ENCODE data around the gene NAALADL2. TPM values are rescaled to one million over a fixed set of nuclear protein-coding genes. Genes with fewer than 3 reads are reported as not detected.

NAALADL2 gene
- polyA plus RNA-seq, 3 donors: not detected

DNA sequence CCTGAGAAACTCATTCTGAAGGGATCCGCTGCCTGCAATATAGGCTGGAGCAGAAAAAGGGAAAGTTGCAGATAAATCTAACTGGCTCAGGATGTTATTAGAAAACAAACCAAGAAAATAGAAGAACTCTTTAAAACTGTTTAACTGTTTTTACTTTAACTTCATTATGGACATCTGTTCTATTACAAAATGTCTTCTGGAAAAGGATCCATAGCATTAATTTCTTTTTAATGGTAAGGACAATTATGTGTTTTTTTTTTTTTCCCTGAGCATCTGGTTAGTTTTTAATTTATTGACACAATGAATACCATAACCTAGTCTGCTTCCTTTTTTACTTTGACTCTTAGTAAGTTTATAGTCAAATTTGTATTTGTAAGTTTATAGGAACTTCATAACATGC, 239.5 kb downstream of the NAALADL2 start:
- TF ChIP-seq CTCF (IDR thresholded peaks at IDR 0.05): no peak
- no peaks in the 10 kb centered on the region for H3K36me3 Mint-ChIP-seq
- no CpG with 5 or more reads among the region's 1 CpG for WGBS (ENCODE audit: insufficient coverage)
- H3K27ac Mint-ChIP-seq: no peak overlapping the region
- H3K9me3 Mint-ChIP-seq: peaks cover 0 to 7% (median 3%) of the 10 kb centered on the region in 7 donors
- H3K27me3 Mint-ChIP-seq (ENCODE audit: low read depth in 3 of 3): peaks cover 0 to 2% (median 0%) of the 10 kb centered on the region in 3 donors
- H3K4me2 ChIP-seq (replicated peaks; ENCODE audit: extremely low read depth, low read length, poor library complexity, severe bottlenecking): no peak overlapping the region
- no peaks in the 10 kb centered on the region for H3K9me3 ChIP-seq (replicated peaks in 1 of 2; ENCODE audit: control insufficient read depth in 1 of 2, insufficient read depth in 1 of 2, low read length in 2 of 2)
- no peaks in the 10 kb centered on the region for H3K36me3 ChIP-seq (replicated peaks in 1 of 2; ENCODE audit: control insufficient read depth in 1 of 2, insufficient read depth in 2 of 2, low read length in 2 of 2)
- H2AFZ ChIP-seq (ENCODE audit: insufficient read depth, low read depth, low read length, poor library complexity, severe bottlenecking): no peak overlapping the region
- no peak for DNase-seq
- H3K9ac ChIP-seq (ENCODE audit: insufficient read depth, low read length, poor library complexity, severe bottlenecking): no peak overlapping the region
- H3K4me3 Mint-ChIP-seq: no peak overlapping the region
- no peaks in the 10 kb centered on the region for H4K20me1 ChIP-seq (ENCODE audit: insufficient read depth, low read length)
- H3K27ac ChIP-seq (ENCODE audit: low read depth in 1 of 2, low read length in 2 of 2): no peak overlapping the region
- intact Hi-C loops (cut with micrococcal nuclease): no loop called here
- no peaks in the 10 kb centered on the region for H3K4me1 Mint-ChIP-seq
- no peaks in the 10 kb centered on the region for H3K79me2 ChIP-seq (ENCODE audit: insufficient read depth, low read length)
- H3K4me3 ChIP-seq (replicated peaks in 1 of 3; ENCODE audit: low read depth in 2 of 3, low read length in 3 of 3): no peak overlapping the region
- H3K27me3 ChIP-seq (ENCODE audit: control insufficient read depth in 2 of 2, insufficient read depth in 2 of 2, low read length in 2 of 2): no peaks in the 10 kb centered on the region
- H3K4me1 ChIP-seq (ENCODE audit: control insufficient read depth in 1 of 2, insufficient read depth in 2 of 2, low read length in 2 of 2): no peaks in the 10 kb centered on the region

DNA sequence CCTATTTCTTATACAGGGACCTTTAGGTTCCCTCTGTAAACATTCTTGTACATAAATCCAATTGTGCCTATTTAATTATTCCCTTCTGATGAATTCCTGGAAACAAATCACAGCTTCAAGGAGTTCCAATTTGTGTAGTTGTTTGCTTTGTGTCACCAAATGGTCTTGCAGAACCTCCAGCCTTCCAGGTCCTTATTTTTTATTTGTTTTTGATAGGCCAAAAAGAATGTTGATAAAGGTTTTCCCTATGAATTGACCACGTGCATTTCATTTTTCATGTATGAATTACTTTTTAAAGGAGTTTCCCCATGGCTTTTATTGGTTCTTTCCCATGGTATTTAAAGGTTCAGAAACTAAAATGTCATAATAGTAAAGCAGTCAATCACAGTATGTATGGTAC, 243.0 kb downstream of the NAALADL2 start:
- Mint-ChIP-seq H3K4me3 (no peak overlapping the region), H3K27me3 (ENCODE audit: low read depth in 3 of 3) (peaks cover 0 to 2% (median 0%) of the 10 kb centered on the region in 3 donors), H3K36me3 (no peaks in the 10 kb centered on the region), H3K9me3 (peaks cover 0 to 5% (median 2%) of the 10 kb centered on the region in 7 donors), H3K4me1 (no peaks in the 10 kb centered on the region), H3K27ac (no peak overlapping the region)
- WGBS (ENCODE audit: insufficient coverage): no CpG with 5 or more reads among the region's 1 CpG
- DNase-seq: no peak
- H4K20me1 ChIP-seq (ENCODE audit: insufficient read depth, low read length): no peaks in the 10 kb centered on the region
- H3K79me2 ChIP-seq (ENCODE audit: insufficient read depth, low read length): no peaks in the 10 kb centered on the region
- no peaks in the 10 kb centered on the region for H3K27me3 ChIP-seq (ENCODE audit: control insufficient read depth in 2 of 2, insufficient read depth in 2 of 2, low read length in 2 of 2)
- H3K9me3 ChIP-seq (replicated peaks in 1 of 2; ENCODE audit: control insufficient read depth in 1 of 2, insufficient read depth in 1 of 2, low read length in 2 of 2): no peaks in the 10 kb centered on the region
- no peak overlapping the region for H3K4me2 ChIP-seq (replicated peaks; ENCODE audit: extremely low read depth, low read length, poor library complexity, severe bottlenecking)
- TF ChIP-seq CTCF (IDR thresholded peaks at IDR 0.05): no peak
- intact Hi-C loops (cut with micrococcal nuclease): no loop called here
- H3K36me3 ChIP-seq (replicated peaks in 1 of 2; ENCODE audit: control insufficient read depth in 1 of 2, insufficient read depth in 2 of 2, low read length in 2 of 2): no peaks in the 10 kb centered on the region
- no peak overlapping the region for H2AFZ ChIP-seq (ENCODE audit: insufficient read depth, low read depth, low read length, poor library complexity, severe bottlenecking)
- no peak overlapping the region for H3K9ac ChIP-seq (ENCODE audit: insufficient read depth, low read length, poor library complexity, severe bottlenecking)
- no peak overlapping the region for H3K27ac ChIP-seq (ENCODE audit: low read depth in 1 of 2, low read length in 2 of 2)
- H3K4me1 ChIP-seq (ENCODE audit: control insufficient read depth in 1 of 2, insufficient read depth in 2 of 2, low read length in 2 of 2): no peaks in the 10 kb centered on the region
- no peak overlapping the region for H3K4me3 ChIP-seq (replicated peaks in 1 of 3; ENCODE audit: low read depth in 2 of 3, low read length in 3 of 3)

All from CD14-positive monocyte (primary cell).